ENCODE data around the gene TUBAL3. TPM values are rescaled to one million over a fixed set of nuclear protein-coding genes. Genes with fewer than 3 reads are reported as not detected.

TUBAL3 gene
- total RNA-seq, 1 donor from 2014 or later: not detected

GRCh38 chr10:5344746-5345145, 59.9 kb downstream of the TUBAL3 start:
- Mint-ChIP-seq H3K9me3 (ENCODE audit: unreplicated experiment) (no peaks in the 10 kb centered on the region), H3K4me1 (ENCODE audit: unreplicated experiment) (no peaks in the 10 kb centered on the region), H3K27ac (ENCODE audit: unreplicated experiment) (no peak overlapping the region), H3K27me3 (ENCODE audit: unreplicated experiment) (no peaks in the 10 kb centered on the region), H3K4me3 (ENCODE audit: unreplicated experiment) (no peak overlapping the region), H3K36me3 (ENCODE audit: low read depth, unreplicated experiment) (no peaks in the 10 kb centered on the region)
- no peak for TF ChIP-seq CTCF (IDR thresholded peaks at IDR 0.05; ENCODE audit: unreplicated experiment)
- no peak for DNase-seq (ENCODE audit: low spot score)

GRCh38 chr10:5343979-5344378, 60.6 kb downstream of the TUBAL3 start:
- no peak overlapping the region for H3K4me3 Mint-ChIP-seq (ENCODE audit: unreplicated experiment)
- H3K36me3 Mint-ChIP-seq (ENCODE audit: low read depth, unreplicated experiment): no peaks in the 10 kb centered on the region
- H3K27ac Mint-ChIP-seq (ENCODE audit: unreplicated experiment): no peak overlapping the region
- TF ChIP-seq CTCF (IDR thresholded peaks at IDR 0.05; ENCODE audit: unreplicated experiment): no peak
- no peaks in the 10 kb centered on the region for H3K9me3 Mint-ChIP-seq (ENCODE audit: unreplicated experiment)
- H3K4me1 Mint-ChIP-seq (ENCODE audit: unreplicated experiment): no peaks in the 10 kb centered on the region
- DNase-seq (ENCODE audit: low spot score): no peak
- H3K27me3 Mint-ChIP-seq (ENCODE audit: unreplicated experiment): no peaks in the 10 kb centered on the region

- H3K4me3 Mint-ChIP-seq (ENCODE audit: unreplicated experiment): no peak overlapping the region
- H3K27ac Mint-ChIP-seq (ENCODE audit: unreplicated experiment): no peak overlapping the region
- H3K27me3 Mint-ChIP-seq (ENCODE audit: unreplicated experiment): no peaks in the 10 kb centered on the region
- H3K4me1 Mint-ChIP-seq (ENCODE audit: unreplicated experiment): no peaks in the 10 kb centered on the region
- no peaks in the 10 kb centered on the region for H3K9me3 Mint-ChIP-seq (ENCODE audit: unreplicated experiment)
- DNase-seq (ENCODE audit: low spot score): no peak
- TF ChIP-seq CTCF (IDR thresholded peaks at IDR 0.05; ENCODE audit: unreplicated experiment): no peak
- no peaks in the 10 kb centered on the region for H3K36me3 Mint-ChIP-seq (ENCODE audit: low read depth, unreplicated experiment)
Observed at GRCh38 chr10:5343561-5343960, 61.1 kb downstream of the TUBAL3 start.

Other genes with a start within 250 kb of the TUBAL3 start
- not detected for gene AKR1C8, start 219.7 kb downstream of the TUBAL3 start, total RNA-seq (ENCODE audit: unreplicated experiment)
- gene AKR1C4, start 208.0 kb downstream of the TUBAL3 start, total RNA-seq (ENCODE audit: unreplicated experiment): not detected
- not detected for gene UCN3, start 39.9 kb downstream of the TUBAL3 start, total RNA-seq (ENCODE audit: unreplicated experiment)
- 57.7 TPM for gene NET1, start 7.7 kb upstream of the TUBAL3 start, total RNA-seq (ENCODE audit: unreplicated experiment)
- not detected for gene CALML5, start 94.7 kb upstream of the TUBAL3 start, total RNA-seq (ENCODE audit: unreplicated experiment)
- gene CALML3, start 120.1 kb upstream of the TUBAL3 start, total RNA-seq (ENCODE audit: unreplicated experiment): not detected

Measured in endothelial cell (in vitro differentiated cells).